OCI-LY7 (cell line): ENCODE data around the gene CENPH.

Experiments
- CTCF ChIP-seq: fragments of 200-600 bp; sonication (generic); conservative IDR thresholded peaks from 2 replicates; pipeline ENCODE4 v1.5.1; 2014; ENCODE audit warnings: mild to moderate bottlenecking, antibody characterized with exemption, low read length, moderate library complexity, mixed read lengths
- EZH2phosphoT487 ChIP-seq: fragments of 200-600 bp; sonication (generic); IDR thresholded peaks from 2 replicates; pipeline ENCODE4 v1.6.1; 2018; ENCODE audit warnings: low read depth, borderline replicate concordance, mild to moderate bottlenecking, mixed run types, antibody characterized with exemption, low read length, moderate library complexity, mixed read lengths

DNA sequence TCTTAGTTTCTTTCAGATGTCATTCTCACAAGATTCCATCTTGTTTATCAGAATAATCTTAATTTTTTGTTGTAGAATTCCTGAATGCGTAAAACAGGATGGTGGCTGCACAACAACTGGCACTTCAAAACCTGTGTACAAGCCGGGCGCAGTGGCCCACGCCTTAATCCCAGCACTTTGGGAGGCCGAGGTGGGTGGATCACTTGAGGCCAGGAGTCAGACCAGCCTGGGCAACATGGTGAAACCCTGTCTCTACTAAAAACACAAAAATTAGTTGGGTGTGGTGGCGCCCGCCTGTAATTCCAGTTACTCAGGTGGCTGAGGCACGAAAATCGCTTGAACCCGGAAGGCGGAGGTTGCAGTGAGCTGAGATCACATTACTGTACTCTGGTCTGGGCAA is 32.9 kb upstream of the CENPH start:
- TF ChIP-seq CTCF (no peak), EZH2phosphoT487 (no peak)
